ENCODE measurements around the gene CATSPERB.

GRCh38 chr14:91681118-91681517, 50.8 kb downstream of the CATSPERB start:
- no peak for TF ChIP-seq CTCF (IDR thresholded peaks at IDR 0.05)
- no peak for TF ChIP-seq POLR2A (IDR thresholded peaks at IDR 0.05)

All from heart left ventricle (tissue), 13 donors.